HL-60 (cell line): ENCODE results near the gene NDE1.

ENCODE experiments used
- DNase-seq, 2 experiments: peaks; one replicate each; pipeline ENCODE4 v3.0.0-alpha.2; 2010 to 2020; ENCODE audit warnings: low read depth in 1 of 2, low spot score in 1 of 2
- H3K27ac ChIP-seq: fragments of 250-450 bp; sonication (Bioruptor Pico); replicated peaks from 2 replicates; pipeline ENCODE4 v1.5.1; 2020; ENCODE audit warnings: mild to moderate bottlenecking, moderate library complexity
- H3K27me3 ChIP-seq: fragments of 250-450 bp; sonication (Bioruptor Pico); 2 replicates; pipeline ENCODE4 v1.5.1; 2021; ENCODE audit warnings: mild to moderate bottlenecking, moderate library complexity; ENCODE audit not compliant: insufficient read depth, poor library complexity, severe bottlenecking
- H3K4me3 ChIP-seq: replicated peaks from 2 replicates; pipeline ENCODE4 v1.5.1; 2011; ENCODE audit warnings: mild to moderate bottlenecking, control low read depth, low read length; ENCODE audit not compliant: insufficient read depth
- GABPA ChIP-seq: IDR thresholded peaks from 2 replicates; pipeline ENCODE4 v1.6.1; 2012; ENCODE audit warnings: low read depth
- POLR2AphosphoS5 ChIP-seq: IDR thresholded peaks from 2 replicates; pipeline ENCODE4 v1.6.1; 2012; ENCODE audit warnings: low read depth
- SPI1 ChIP-seq: IDR thresholded peaks from 2 replicates; pipeline ENCODE4 v1.6.1; 2012; ENCODE audit warnings: low read depth, mild to moderate bottlenecking, borderline replicate concordance
- TF ChIP-seq, protein P1 (sequence below): IDR thresholded peaks from 2 replicates; pipeline ENCODE4 v1.6.1; 2012; ENCODE audit warnings: low read depth; ENCODE audit not compliant: insufficient replicate concordance
- TF ChIP-seq, protein P2 (sequence below): IDR thresholded peaks from one replicate; pipeline ENCODE4 v1.5.1; 2011; ENCODE audit warnings: low read length, control low read depth, inconsistent platforms; ENCODE audit not compliant: insufficient read depth

The NDE1 gene

DNA sequence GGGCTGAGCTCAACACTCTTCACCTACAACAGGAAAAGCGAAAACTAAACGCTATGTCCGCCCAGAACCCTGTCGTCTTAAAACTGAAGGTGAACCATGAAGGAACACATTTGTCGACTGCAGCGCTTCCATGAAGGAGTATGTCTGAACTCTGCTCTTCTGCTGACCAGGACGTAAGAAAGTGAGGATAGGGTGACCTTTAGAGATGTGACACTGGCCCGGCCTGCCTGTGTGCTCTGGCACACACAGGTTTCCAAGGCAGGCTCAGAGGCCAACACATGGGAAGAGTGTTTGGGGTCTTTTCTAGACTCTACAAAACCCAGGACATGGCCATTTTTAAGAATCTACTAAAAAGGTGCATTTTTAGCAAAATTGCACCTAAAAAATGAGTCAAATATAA, 28.2 kb upstream of the NDE1 start:
- no peaks in the 10 kb centered on the region for H3K27me3 ChIP-seq
- no peak for DNase-seq
- no peak for TF ChIP-seq POLR2AphosphoS5
- no peak for TF ChIP-seq SPI1
- TF ChIP-seq, protein P1, sequence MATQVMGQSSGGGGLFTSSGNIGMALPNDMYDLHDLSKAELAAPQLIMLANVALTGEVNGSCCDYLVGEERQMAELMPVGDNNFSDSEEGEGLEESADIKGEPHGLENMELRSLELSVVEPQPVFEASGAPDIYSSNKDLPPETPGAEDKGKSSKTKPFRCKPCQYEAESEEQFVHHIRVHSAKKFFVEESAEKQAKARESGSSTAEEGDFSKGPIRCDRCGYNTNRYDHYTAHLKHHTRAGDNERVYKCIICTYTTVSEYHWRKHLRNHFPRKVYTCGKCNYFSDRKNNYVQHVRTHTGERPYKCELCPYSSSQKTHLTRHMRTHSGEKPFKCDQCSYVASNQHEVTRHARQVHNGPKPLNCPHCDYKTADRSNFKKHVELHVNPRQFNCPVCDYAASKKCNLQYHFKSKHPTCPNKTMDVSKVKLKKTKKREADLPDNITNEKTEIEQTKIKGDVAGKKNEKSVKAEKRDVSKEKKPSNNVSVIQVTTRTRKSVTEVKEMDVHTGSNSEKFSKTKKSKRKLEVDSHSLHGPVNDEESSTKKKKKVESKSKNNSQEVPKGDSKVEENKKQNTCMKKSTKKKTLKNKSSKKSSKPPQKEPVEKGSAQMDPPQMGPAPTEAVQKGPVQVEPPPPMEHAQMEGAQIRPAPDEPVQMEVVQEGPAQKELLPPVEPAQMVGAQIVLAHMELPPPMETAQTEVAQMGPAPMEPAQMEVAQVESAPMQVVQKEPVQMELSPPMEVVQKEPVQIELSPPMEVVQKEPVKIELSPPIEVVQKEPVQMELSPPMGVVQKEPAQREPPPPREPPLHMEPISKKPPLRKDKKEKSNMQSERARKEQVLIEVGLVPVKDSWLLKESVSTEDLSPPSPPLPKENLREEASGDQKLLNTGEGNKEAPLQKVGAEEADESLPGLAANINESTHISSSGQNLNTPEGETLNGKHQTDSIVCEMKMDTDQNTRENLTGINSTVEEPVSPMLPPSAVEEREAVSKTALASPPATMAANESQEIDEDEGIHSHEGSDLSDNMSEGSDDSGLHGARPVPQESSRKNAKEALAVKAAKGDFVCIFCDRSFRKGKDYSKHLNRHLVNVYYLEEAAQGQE, result no peak
- no peak for TF ChIP-seq GABPA
- TF ChIP-seq, protein P2, sequence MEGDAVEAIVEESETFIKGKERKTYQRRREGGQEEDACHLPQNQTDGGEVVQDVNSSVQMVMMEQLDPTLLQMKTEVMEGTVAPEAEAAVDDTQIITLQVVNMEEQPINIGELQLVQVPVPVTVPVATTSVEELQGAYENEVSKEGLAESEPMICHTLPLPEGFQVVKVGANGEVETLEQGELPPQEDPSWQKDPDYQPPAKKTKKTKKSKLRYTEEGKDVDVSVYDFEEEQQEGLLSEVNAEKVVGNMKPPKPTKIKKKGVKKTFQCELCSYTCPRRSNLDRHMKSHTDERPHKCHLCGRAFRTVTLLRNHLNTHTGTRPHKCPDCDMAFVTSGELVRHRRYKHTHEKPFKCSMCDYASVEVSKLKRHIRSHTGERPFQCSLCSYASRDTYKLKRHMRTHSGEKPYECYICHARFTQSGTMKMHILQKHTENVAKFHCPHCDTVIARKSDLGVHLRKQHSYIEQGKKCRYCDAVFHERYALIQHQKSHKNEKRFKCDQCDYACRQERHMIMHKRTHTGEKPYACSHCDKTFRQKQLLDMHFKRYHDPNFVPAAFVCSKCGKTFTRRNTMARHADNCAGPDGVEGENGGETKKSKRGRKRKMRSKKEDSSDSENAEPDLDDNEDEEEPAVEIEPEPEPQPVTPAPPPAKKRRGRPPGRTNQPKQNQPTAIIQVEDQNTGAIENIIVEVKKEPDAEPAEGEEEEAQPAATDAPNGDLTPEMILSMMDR, result no peak
- H3K4me3 ChIP-seq, result no peak overlapping the region
- no peak overlapping the region for H3K27ac ChIP-seq

DNA sequence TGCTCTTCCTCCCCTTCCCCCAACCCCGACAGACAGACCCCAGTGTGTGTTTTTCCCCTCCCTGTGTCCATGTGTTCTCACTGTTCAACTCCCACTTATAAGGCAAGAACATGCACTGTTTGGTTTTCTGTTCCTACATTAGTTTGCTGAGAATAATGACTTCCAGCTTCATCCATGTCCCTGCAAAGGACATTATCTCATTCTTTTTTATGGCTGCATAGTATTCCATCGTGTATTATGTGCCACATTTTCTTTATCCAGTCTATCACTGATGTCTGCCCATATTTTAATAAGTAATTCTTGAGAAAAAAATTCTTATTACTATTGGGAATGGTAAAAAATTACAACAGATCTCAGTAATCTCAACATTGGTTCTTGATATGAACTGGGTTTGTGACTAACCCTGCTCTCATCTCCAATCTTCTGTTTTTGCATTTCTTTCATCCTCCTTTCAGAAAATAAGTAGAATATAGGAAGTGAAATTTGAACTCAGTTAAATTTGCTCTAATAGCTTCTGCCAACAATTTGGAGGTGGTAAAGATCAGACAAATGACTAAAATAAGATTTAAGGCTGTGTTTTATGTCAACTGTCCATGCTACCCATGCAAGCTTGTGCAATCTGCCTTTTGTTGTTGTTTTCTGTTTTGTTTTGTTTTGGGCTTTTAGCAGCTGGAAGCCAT, 18.2 kb upstream of the NDE1 start:
- no peak overlapping the region for H3K27ac ChIP-seq
- TF ChIP-seq POLR2AphosphoS5, result no peak
- TF ChIP-seq, protein P2, result no peak
- no peak for TF ChIP-seq GABPA
- no peak for TF ChIP-seq SPI1
- TF ChIP-seq, protein P1, result no peak
- no peak for DNase-seq
- no peaks in the 10 kb centered on the region for H3K27me3 ChIP-seq
- H3K4me3 ChIP-seq, result no peak overlapping the region

DNA sequence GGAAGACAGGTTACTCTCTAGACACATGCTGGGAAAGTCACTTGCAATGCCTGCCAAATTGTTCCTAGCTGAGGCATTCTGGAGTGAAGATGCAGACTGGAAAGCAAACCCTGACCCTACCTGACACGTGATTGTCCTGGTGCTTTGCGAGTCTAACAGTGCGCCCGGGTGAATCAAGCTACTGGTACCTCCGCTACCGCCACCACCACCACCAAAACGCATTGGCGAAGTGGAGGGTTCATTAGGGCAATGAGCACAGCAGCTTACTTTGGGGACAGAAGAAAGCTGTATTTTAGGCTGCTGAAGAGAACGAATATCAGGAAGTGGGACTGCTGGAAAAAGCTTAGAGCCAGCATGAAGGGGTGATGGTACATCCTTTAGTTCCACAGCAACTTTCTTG, 14.1 kb upstream of the NDE1 start:
- H3K27ac ChIP-seq, result no peak overlapping the region
- H3K27me3 ChIP-seq, result no peaks in the 10 kb centered on the region
- H3K4me3 ChIP-seq, result no peak overlapping the region
- TF ChIP-seq, protein P2, result no peak
- TF ChIP-seq, protein P1, result no peak
- TF ChIP-seq GABPA (no peak), SPI1 (no peak), POLR2AphosphoS5 (no peak)
- DNase-seq, result no peak
